OCI-LY3 (cell line): ENCODE measurements around the gene MYO16.

Source experiments
- H2AFZ ChIP-seq: fragments of 200-600, 300-600 bp; shearing (Covaris generic); 2 replicates; pipeline ENCODE4 v1.6.0; 2014; ENCODE audit warnings: antibody characterized with exemption, low read depth, low read length
- H3K27ac ChIP-seq: fragments of 200-600, 300-600 bp; sonication (generic); 2 replicates; pipeline ENCODE4 v1.5.1; 2014; ENCODE audit warnings: mild to moderate bottlenecking, low read length, moderate library complexity, mixed read lengths
- H3K27me3 ChIP-seq: fragments of 200-600, 300-600 bp; sonication (generic); 2 replicates; pipeline ENCODE4 v1.6.1; 2014; ENCODE audit warnings: low read depth, low read length, mixed read lengths
- H3K36me3 ChIP-seq: fragments of 200-600, 300-600 bp; sonication (generic); replicated peaks from 2 replicates; pipeline ENCODE3; 2014; ENCODE audit warnings: low read depth, low read length, mixed read lengths
- H3K4me1 ChIP-seq: fragments of 300-600, 200-600 bp; sonication (generic); 2 replicates; pipeline ENCODE4 v1.6.1; 2014; ENCODE audit warnings: low read length, mixed read lengths
- H3K4me2 ChIP-seq: fragments of 200-600, 300-600 bp; sonication (generic); 2 replicates; pipeline ENCODE4 v1.6.1; 2014; ENCODE audit warnings: low read length, mixed read lengths
- H3K4me3 ChIP-seq: fragments of 300-600, 200-600 bp; sonication (generic); 2 replicates; pipeline ENCODE4 v1.5.1; 2014; ENCODE audit warnings: antibody characterized with exemption, mild to moderate bottlenecking, low read length, moderate library complexity
- H3K79me2 ChIP-seq: fragments of 300-600, 200-600 bp; shearing (Covaris generic); 2 replicates; pipeline ENCODE4 v1.6.1; 2014; ENCODE audit warnings: mild to moderate bottlenecking, low read length, mixed read lengths
- H3K9ac ChIP-seq: fragments of 300-600, 200-600 bp; shearing (Covaris generic); 2 replicates; pipeline ENCODE4 v1.6.0; 2014; ENCODE audit warnings: mild to moderate bottlenecking, low read length, moderate library complexity
- H3K9me3 ChIP-seq: fragments of 200-600, 300-600 bp; shearing (Covaris generic); 2 replicates; pipeline ENCODE4 v1.6.1; 2014; ENCODE audit warnings: low read length, mixed read lengths; ENCODE audit not compliant: insufficient read depth
- H4K20me1 ChIP-seq: fragments of 200-600, 300-600 bp; sonication (generic); 2 replicates; pipeline ENCODE4 v1.6.1; 2016; ENCODE audit warnings: low read length, mixed read lengths; ENCODE audit not compliant: insufficient read depth
- CTCF ChIP-seq: fragments of 200-600, 300-600 bp; sonication (generic); IDR thresholded peaks from 2 replicates; pipeline ENCODE4 v1.5.1; 2014; ENCODE audit warnings: antibody characterized with exemption, low read length, low read depth
- EZH2phosphoT487 ChIP-seq: fragments of 200-600 bp; shearing (Covaris generic); IDR thresholded peaks from 2 replicates; pipeline ENCODE4 v1.6.1; 2018; ENCODE audit warnings: antibody characterized with exemption, mixed run types, low read depth

The MYO16 gene

DNA sequence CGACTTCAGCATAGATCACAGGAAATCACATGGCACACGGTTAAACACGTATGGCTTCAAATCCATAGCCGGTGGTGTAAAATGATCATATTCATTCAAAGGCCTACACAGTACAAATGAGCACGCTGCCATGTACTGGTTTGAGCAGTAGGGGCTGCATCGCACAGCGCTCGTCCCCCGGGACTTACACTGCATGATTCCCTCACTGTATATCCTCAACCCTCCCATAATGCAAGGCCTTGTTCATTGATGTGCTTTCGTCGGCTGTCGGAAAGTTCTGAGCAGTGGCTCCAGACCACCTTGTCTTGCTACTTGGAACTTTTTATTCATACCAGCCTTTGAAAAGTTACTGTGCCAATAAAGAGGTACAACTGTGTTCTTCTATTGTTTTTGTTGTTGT, 578.2 kb downstream of the MYO16 start:
- no peak for TF ChIP-seq EZH2phosphoT487
- no peak for TF ChIP-seq CTCF
- Histone ChIP-seq H3K4me3 (no peak overlapping the region), H3K36me3 (no peaks in the 10 kb centered on the region), H2AFZ (no peak overlapping the region), H3K79me2 (no peaks in the 10 kb centered on the region), H3K9ac (no peak overlapping the region), H3K27ac (no peak overlapping the region), H3K4me1 (no peaks in the 10 kb centered on the region), H3K9me3 (no peaks in the 10 kb centered on the region), H3K4me2 (no peak overlapping the region), H3K27me3 (no peaks in the 10 kb centered on the region), H4K20me1 (no peaks in the 10 kb centered on the region)

DNA sequence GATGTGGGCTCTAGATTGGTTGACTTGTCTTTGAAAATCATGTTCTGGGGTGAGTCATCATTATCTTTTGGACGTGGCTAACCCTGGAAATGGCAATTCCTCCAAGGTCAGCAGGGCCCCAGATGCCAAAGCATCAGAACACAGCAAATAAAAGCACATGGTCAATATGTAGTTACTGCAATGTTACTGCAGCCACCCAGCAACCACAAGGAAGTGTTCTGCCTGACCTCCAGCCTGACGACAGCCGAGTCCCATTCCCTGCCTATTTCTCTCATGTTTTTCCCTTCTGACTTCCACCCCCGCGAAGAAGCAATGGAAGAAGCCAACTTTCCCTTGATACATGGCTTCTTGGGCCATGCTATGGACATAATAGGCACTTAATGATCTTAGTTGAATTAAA, 579.1 kb downstream of the MYO16 start:
- Histone ChIP-seq H3K79me2 (no peaks in the 10 kb centered on the region), H3K36me3 (no peaks in the 10 kb centered on the region), H3K4me3 (no peak overlapping the region), H3K27ac (no peak overlapping the region), H3K9me3 (no peaks in the 10 kb centered on the region), H3K9ac (no peak overlapping the region), H2AFZ (no peak overlapping the region), H3K4me1 (no peaks in the 10 kb centered on the region), H3K27me3 (no peaks in the 10 kb centered on the region), H4K20me1 (no peaks in the 10 kb centered on the region), H3K4me2 (no peak overlapping the region)
- no peak for TF ChIP-seq EZH2phosphoT487
- no peak for TF ChIP-seq CTCF

GRCh38 chr13:109209526-109209925, 580.1 kb downstream of the MYO16 start:
- Histone ChIP-seq H2AFZ (no peak overlapping the region), H3K79me2 (no peaks in the 10 kb centered on the region), H3K9ac (no peak overlapping the region), H3K4me3 (no peak overlapping the region), H3K9me3 (no peaks in the 10 kb centered on the region), H3K36me3 (no peaks in the 10 kb centered on the region), H4K20me1 (no peaks in the 10 kb centered on the region), H3K27ac (no peak overlapping the region), H3K4me1 (no peaks in the 10 kb centered on the region), H3K4me2 (no peak overlapping the region), H3K27me3 (no peaks in the 10 kb centered on the region)
- TF ChIP-seq EZH2phosphoT487 = no peak
- no peak for TF ChIP-seq CTCF

DNA sequence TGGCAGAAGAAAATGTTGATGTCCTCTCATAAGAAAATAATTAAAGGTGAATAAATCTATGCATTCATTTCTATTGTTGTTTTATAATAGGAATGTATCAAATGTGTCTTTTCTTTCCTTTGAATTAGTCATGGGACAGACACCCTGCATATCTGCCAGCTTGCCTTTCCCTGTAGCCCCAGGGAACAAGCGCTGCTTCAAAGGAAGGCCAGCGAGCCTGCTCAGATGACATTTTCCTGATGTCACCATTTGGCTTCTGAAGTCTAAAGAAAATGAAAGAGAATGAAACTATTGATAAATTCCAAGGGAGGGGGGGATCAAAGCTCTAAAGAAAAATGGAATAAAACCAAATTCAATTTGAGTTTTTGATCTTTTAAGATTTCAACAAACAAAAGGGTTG, 582.2 kb downstream of the MYO16 start:
- H3K27me3 ChIP-seq = no peaks in the 10 kb centered on the region
- H3K27ac ChIP-seq = no peak overlapping the region
- no peaks in the 10 kb centered on the region for H4K20me1 ChIP-seq
- no peak overlapping the region for H3K4me3 ChIP-seq
- H3K4me2 ChIP-seq = no peak overlapping the region
- H2AFZ ChIP-seq = no peak overlapping the region
- no peaks in the 10 kb centered on the region for H3K36me3 ChIP-seq
- no peaks in the 10 kb centered on the region for H3K4me1 ChIP-seq
- H3K79me2 ChIP-seq = no peaks in the 10 kb centered on the region
- no peaks in the 10 kb centered on the region for H3K9me3 ChIP-seq
- H3K9ac ChIP-seq = no peak overlapping the region
- TF ChIP-seq CTCF (no peak), EZH2phosphoT487 (no peak)
